Measurements from ENCODE around the gene OLFM2. TPM values are rescaled to one million over a fixed set of nuclear protein-coding genes. Genes with fewer than 3 reads are reported as not detected.

OLFM2 gene
- 8.2 to 12.7 TPM (median 11.7 TPM) in 5 replicates for total RNA-seq (2022; extraction: Qiagen RNA extraction; ENCODE audit: low read depth)

DNA sequence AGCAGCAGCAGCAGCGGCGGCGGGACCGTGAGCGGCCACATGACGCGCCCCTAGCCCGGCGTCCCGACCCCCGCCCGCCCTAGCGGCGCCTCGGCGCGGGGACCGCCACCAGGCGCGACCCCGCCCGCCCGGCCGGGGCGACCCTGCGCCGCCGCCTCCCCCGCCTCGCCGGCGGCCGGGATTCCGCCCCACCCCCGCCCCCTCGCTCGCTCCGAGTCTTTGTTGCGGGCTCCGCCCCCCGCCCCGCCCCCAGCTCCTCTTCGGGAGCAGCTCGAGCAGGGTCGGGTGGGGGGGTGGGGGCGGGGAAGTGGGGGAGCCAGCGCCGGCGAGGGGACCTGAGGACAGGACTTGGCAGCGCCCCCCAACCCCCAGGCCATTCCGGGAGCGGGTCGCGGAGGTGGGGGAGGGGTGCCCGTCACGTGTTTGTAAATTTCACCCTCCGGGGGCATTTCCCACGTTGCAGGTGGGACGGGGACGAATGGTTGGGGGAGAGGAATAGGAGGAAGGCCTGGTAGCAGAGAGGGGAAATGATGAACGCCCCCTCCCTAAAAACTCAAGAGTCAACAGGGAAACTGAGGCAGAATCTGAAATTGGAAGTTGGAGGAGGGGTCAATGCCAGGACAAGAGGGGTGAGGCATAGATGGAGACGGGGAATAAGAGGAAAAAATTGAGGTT, at the start of gene OLFM2:
Gene OLFM2, minus strand, starts transcription at position 190 of the 675 bp plus-strand sequence. Its CDS starts 149 bp downstream, at position 41.

GRCh38 chr19:9834726-9835506, 101.4 kb downstream of the OLFM2 start, which contains the start of gene PIN1:
PIN1 (plus strand) TSS chr19:9835318; CDS start chr19:9835345, 27 bp downstream.

DNA sequence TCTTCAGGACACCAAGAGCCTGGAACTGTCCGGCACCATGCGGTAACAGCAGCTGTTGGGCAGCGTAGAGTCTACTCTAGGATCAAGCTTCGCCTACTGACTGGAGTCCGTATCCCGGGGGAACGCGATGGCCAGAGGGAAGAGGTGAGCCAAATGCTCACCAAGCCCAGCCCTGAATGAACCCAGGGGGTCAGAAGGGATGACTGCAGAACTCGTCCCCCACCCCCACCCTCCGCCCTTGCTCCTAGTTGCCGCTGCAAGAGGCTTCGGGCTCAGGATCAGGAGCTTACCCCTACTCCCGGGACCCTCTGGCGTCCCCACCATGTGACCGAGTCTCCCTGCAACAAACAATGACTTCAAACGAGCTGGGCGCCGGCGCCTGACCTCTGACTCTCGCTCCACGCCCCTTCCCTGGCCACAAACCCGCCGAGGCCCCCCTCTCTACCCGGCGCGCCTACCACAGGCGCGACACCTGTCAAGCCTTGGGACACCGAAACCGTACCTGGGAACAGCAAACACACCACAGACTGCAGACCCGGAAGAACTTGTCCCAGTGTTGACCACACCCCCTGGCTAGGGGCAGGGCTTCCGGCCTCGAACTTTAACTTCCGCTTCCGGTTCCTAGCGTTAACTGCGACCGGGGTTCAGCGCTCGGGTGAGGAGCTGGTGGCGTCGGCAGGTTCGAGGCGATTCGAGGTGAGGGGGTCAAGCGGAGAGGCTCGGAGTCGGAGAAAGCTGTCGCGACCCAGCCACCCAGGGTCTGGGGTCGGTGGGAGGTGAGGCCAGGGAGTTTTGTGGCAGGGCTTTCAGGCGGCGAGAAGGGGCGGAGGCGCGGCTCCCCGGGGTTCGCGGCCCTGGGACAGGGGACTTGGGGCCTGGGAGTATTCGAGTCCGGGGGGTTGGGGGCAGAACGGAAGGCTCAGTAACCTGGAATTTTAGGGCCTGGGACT, 108.8 kb downstream of the OLFM2 start, which contains the start of gene UBL5:
Gene UBL5, plus strand, starts transcription at position 630 of the 950 bp plus-strand sequence. CDS start 420 bp downstream, outside the sequence.

GRCh38 chr19:9818734-9819595, 117.3 kb downstream of the OLFM2 start, which contains the start of gene FBXL12:
FBXL12 (minus strand) TSS chr19:9819079; CDS start chr19:9818813, 266 bp downstream.

Other genes with a start within 250 kb of the OLFM2 start
- 0.35 to 2.2 TPM (median 1.4 TPM) in 5 replicates for gene ZNF846, start 167.8 kb downstream of the OLFM2 start, total RNA-seq (2022; extraction: Qiagen RNA extraction; ENCODE audit: low read depth)
- gene FBXL12, start 117.4 kb downstream of the OLFM2 start, total RNA-seq (2022; extraction: Qiagen RNA extraction; ENCODE audit: low read depth): 11.9 to 14.1 TPM (median 12.8 TPM) in 5 replicates
- 419 to 506 TPM (median 439 TPM) in 5 replicates for gene UBL5, start 108.6 kb downstream of the OLFM2 start, total RNA-seq (2022; extraction: Qiagen RNA extraction; ENCODE audit: low read depth)
- gene PIN1, start 101.2 kb downstream of the OLFM2 start, total RNA-seq (2022; extraction: Qiagen RNA extraction; ENCODE audit: low read depth): 55.7 to 83.0 TPM (median 74.8 TPM) in 5 replicates
- 3.8 to 5.2 TPM (median 4.0 TPM) in 5 replicates for gene COL5A3, start 74.0 kb upstream of the OLFM2 start, total RNA-seq (2022; extraction: Qiagen RNA extraction; ENCODE audit: low read depth)
- 0.28 to 0.82 TPM (median 0.45 TPM) in 5 replicates for gene RDH8, start 77.0 kb upstream of the OLFM2 start, total RNA-seq (2022; extraction: Qiagen RNA extraction; ENCODE audit: low read depth)
- gene SHFL, start 149.8 kb upstream of the OLFM2 start, total RNA-seq (2022; extraction: Qiagen RNA extraction; ENCODE audit: low read depth): 7.2 to 8.7 TPM (median 8.0 TPM) in 5 replicates
- gene ANGPTL6, start 166.2 kb upstream of the OLFM2 start, total RNA-seq (2022; extraction: Qiagen RNA extraction; ENCODE audit: low read depth): 0.07 to 0.27 TPM (median 0.08 TPM) in 5 replicates
- gene PPAN, start 169.8 kb upstream of the OLFM2 start, total RNA-seq (2022; extraction: Qiagen RNA extraction; ENCODE audit: low read depth): 41.6 to 62.8 TPM (median 53.8 TPM) in 5 replicates
- 6.8 to 13.7 TPM (median 7.8 TPM) in 5 replicates for gene P2RY11, start 175.2 kb upstream of the OLFM2 start, total RNA-seq (2022; extraction: Qiagen RNA extraction; ENCODE audit: low read depth)
- gene EIF3G, start 183.4 kb upstream of the OLFM2 start, total RNA-seq (2022; extraction: Qiagen RNA extraction; ENCODE audit: low read depth): 163 to 185 TPM (median 168 TPM) in 5 replicates

Measured in A549 treated with CpdA at 1 μM for 4 hours (cell line).